Measurements from ENCODE around the gene HTRA3.

The HTRA3 gene

GRCh38 chr4:8319061-8319460 lies 49.5 kb downstream of the HTRA3 start:
- ATAC-seq, result no peak
- TF ChIP-seq POU6F1 (CRISPR knock-in tag; IDR thresholded peaks at IDR 0.05; ENCODE audit: borderline replicate concordance, low read depth) (no peak), ZFP3 (CRISPR knock-in tag; IDR thresholded peaks at IDR 0.05) (peak; percentile 90)

GRCh38 chr4:8319731-8320385 lies 50.3 kb downstream of the HTRA3 start:
- TF ChIP-seq CSDC2 (CRISPR knock-in tag; IDR thresholded peaks at IDR 0.05) (no peak), POU6F1 (CRISPR knock-in tag; IDR thresholded peaks at IDR 0.05; ENCODE audit: borderline replicate concordance, low read depth) (no peak), ZFP3 (CRISPR knock-in tag; IDR thresholded peaks at IDR 0.05) (no peak), CSRNP3 (CRISPR knock-in tag; IDR thresholded peaks at IDR 0.05) (no peak), ISL1 (CRISPR knock-in tag; IDR thresholded peaks at IDR 0.05) (0 out of 2 replicates have a peak, but pooled peaks have one; percentile 9)
- ATAC-seq, result no peak

- ATAC-seq, result no peak
- TF ChIP-seq ARNTL (CRISPR knock-in tag; IDR thresholded peaks at IDR 0.05; ENCODE audit: borderline replicate concordance, low read depth) (no peak), CSDC2 (CRISPR knock-in tag; IDR thresholded peaks at IDR 0.05) (no peak), CSRNP3 (CRISPR knock-in tag; IDR thresholded peaks at IDR 0.05) (no peak), ZFP3 (CRISPR knock-in tag; IDR thresholded peaks at IDR 0.05) (no peak), RARB (CRISPR knock-in tag; IDR thresholded peaks at IDR 0.05) (no peak), ZFP30 (CRISPR knock-in tag; IDR thresholded peaks at IDR 0.05) (no peak), ZC3H10 (CRISPR knock-in tag; IDR thresholded peaks at IDR 0.05) (no peak), PATZ1 (CRISPR knock-in tag; IDR thresholded peaks at IDR 0.05; ENCODE audit: borderline replicate concordance) (no peak)
Measured at GRCh38 chr4:8320386-8320750, 50.8 kb downstream of the HTRA3 start.

GRCh38 chr4:8321220-8321619 lies 51.7 kb downstream of the HTRA3 start:
- no peak for TF ChIP-seq GLIS3 (CRISPR knock-in tag; IDR thresholded peaks at IDR 0.05)
- no peak for TF ChIP-seq PPARA (CRISPR knock-in tag; IDR thresholded peaks at IDR 0.05; ENCODE audit: borderline replicate concordance)
- no peak for TF ChIP-seq CSRNP3 (CRISPR knock-in tag; IDR thresholded peaks at IDR 0.05)
- no peak for TF ChIP-seq ISL1 (CRISPR knock-in tag; IDR thresholded peaks at IDR 0.05)
- TF ChIP-seq ZFP30 (CRISPR knock-in tag; IDR thresholded peaks at IDR 0.05), result no peak
- no peak for TF ChIP-seq BACH2 (CRISPR knock-in tag; IDR thresholded peaks at IDR 0.05; ENCODE audit: borderline replicate concordance)
- TF ChIP-seq TSHZ2 (CRISPR knock-in tag; IDR thresholded peaks at IDR 0.05), result no peak
- TF ChIP-seq PATZ1 (CRISPR knock-in tag; IDR thresholded peaks at IDR 0.05; ENCODE audit: borderline replicate concordance), result no peak
- no peak for TF ChIP-seq ZC3H10 (CRISPR knock-in tag; IDR thresholded peaks at IDR 0.05)
- no peak for ATAC-seq

All from SK-N-SH treated with all-trans-retinoic acid at 6 μM for 48 hours (cell line).